ENCODE data around the gene KCTD8. TPM values are rescaled to one million over a fixed set of nuclear protein-coding genes. Genes with fewer than 3 reads are reported as not detected.

The KCTD8 gene
- total RNA-seq, 1 experiment from 2014 or later: 3.8 TPM

GRCh38 chr4:44448521-44449461 lies at the start of gene KCTD8 (continued):
- TF ChIP-seq, protein P1, sequence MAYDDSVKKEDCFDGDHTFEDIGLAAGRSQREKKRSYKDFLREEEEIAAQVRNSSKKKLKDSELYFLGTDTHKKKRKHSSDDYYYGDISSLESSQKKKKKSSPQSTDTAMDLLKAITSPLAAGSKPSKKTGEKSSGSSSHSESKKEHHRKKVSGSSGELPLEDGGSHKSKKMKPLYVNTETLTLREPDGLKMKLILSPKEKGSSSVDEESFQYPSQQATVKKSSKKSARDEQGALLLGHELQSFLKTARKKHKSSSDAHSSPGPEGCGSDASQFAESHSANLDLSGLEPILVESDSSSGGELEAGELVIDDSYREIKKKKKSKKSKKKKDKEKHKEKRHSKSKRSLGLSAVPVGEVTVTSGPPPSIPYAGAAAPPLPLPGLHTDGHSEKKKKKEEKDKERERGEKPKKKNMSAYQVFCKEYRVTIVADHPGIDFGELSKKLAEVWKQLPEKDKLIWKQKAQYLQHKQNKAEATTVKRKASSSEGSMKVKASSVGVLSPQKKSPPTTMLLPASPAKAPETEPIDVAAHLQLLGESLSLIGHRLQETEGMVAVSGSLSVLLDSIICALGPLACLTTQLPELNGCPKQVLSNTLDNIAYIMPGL (CRISPR knock-in tag; IDR thresholded peaks at IDR 0.05): peak; percentile 80
- peak; percentile 68 for TF ChIP-seq TEAD1 (CRISPR knock-in tag; IDR thresholded peaks at IDR 0.05)
- TF ChIP-seq HMGA2 (CRISPR knock-in tag; IDR thresholded peaks at IDR 0.05): no peak

- H3K4me1 Mint-ChIP-seq: peaks cover 4% of the 10 kb centered on the region
- ChIA-PET POLR2A (interaction anchor here (1.1 kb wide), 1 partner anchor 46 kb away, joined by 7 read pairs; the partner anchor contains the start of gene KCTD8), CTCF (interaction anchor here (1.4 to 2.9 kb wide), 2 partner anchors 21 to 46 kb away, joined by 4 to 27 read pairs; partner anchors contain the start of gene KCTD8)
- H3K27ac Mint-ChIP-seq: no peak overlapping the region
- no peak overlapping the region for H3K4me3 Mint-ChIP-seq
- DNase-seq (ENCODE audit: low spot score): no peak
- TF ChIP-seq, protein P2, sequence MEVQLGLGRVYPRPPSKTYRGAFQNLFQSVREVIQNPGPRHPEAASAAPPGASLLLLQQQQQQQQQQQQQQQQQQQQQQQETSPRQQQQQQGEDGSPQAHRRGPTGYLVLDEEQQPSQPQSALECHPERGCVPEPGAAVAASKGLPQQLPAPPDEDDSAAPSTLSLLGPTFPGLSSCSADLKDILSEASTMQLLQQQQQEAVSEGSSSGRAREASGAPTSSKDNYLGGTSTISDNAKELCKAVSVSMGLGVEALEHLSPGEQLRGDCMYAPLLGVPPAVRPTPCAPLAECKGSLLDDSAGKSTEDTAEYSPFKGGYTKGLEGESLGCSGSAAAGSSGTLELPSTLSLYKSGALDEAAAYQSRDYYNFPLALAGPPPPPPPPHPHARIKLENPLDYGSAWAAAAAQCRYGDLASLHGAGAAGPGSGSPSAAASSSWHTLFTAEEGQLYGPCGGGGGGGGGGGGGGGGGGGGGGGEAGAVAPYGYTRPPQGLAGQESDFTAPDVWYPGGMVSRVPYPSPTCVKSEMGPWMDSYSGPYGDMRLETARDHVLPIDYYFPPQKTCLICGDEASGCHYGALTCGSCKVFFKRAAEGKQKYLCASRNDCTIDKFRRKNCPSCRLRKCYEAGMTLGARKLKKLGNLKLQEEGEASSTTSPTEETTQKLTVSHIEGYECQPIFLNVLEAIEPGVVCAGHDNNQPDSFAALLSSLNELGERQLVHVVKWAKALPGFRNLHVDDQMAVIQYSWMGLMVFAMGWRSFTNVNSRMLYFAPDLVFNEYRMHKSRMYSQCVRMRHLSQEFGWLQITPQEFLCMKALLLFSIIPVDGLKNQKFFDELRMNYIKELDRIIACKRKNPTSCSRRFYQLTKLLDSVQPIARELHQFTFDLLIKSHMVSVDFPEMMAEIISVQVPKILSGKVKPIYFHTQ (CRISPR knock-in tag; IDR thresholded peaks at IDR 0.05): no peak
- no peak for TF ChIP-seq ZNF425 (CRISPR knock-in tag; conservative IDR thresholded peaks at IDR 0.05)
- TF ChIP-seq, protein P3, sequence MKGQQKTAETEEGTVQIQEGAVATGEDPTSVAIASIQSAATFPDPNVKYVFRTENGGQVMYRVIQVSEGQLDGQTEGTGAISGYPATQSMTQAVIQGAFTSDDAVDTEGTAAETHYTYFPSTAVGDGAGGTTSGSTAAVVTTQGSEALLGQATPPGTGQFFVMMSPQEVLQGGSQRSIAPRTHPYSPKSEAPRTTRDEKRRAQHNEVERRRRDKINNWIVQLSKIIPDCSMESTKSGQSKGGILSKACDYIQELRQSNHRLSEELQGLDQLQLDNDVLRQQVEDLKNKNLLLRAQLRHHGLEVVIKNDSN (CRISPR knock-in tag; IDR thresholded peaks at IDR 0.05): no peak
- TF ChIP-seq CREB1 (CRISPR knock-in tag; IDR thresholded peaks at IDR 0.05): no peak
- TF ChIP-seq ZBTB21 (CRISPR knock-in tag; IDR thresholded peaks at IDR 0.05; ENCODE audit: borderline replicate concordance): no peak
- no peak for TF ChIP-seq ZNF121 (CRISPR knock-in tag; IDR thresholded peaks at IDR 0.05)
- TF ChIP-seq FOXP1 (CRISPR knock-in tag; IDR thresholded peaks at IDR 0.05; ENCODE audit: borderline replicate concordance): no peak
- TF ChIP-seq MYBL2 (CRISPR knock-in tag; IDR thresholded peaks at IDR 0.05): no peak
- TF ChIP-seq, protein P4, sequence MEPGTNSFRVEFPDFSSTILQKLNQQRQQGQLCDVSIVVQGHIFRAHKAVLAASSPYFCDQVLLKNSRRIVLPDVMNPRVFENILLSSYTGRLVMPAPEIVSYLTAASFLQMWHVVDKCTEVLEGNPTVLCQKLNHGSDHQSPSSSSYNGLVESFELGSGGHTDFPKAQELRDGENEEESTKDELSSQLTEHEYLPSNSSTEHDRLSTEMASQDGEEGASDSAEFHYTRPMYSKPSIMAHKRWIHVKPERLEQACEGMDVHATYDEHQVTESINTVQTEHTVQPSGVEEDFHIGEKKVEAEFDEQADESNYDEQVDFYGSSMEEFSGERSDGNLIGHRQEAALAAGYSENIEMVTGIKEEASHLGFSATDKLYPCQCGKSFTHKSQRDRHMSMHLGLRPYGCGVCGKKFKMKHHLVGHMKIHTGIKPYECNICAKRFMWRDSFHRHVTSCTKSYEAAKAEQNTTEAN (CRISPR knock-in tag; IDR thresholded peaks at IDR 0.05): no peak
- no peak for TF ChIP-seq GRHL2 (CRISPR knock-in tag; IDR thresholded peaks at IDR 0.05; ENCODE audit: insufficient replicate concordance, severe bottlenecking)
- no peak for TF ChIP-seq ZNF396 (CRISPR knock-in tag; IDR thresholded peaks at IDR 0.05; ENCODE audit: borderline replicate concordance)
- no peak for TF ChIP-seq ZNF263 (CRISPR knock-in tag; IDR thresholded peaks at IDR 0.05; ENCODE audit: low read depth)
- no peak for TF ChIP-seq ELF4 (CRISPR knock-in tag; IDR thresholded peaks at IDR 0.05; ENCODE audit: low read depth)
- H3K9me3 Mint-ChIP-seq: peaks cover 13% of the 10 kb centered on the region
- H3K36me3 Mint-ChIP-seq: no peaks in the 10 kb centered on the region
- H3K27me3 Mint-ChIP-seq (ENCODE audit: low read depth): no peaks in the 10 kb centered on the region
- ATAC-seq: no peak
Measured at GRCh38 chr4:44494810-44495701, 46.4 kb upstream of the KCTD8 start.
